Spleen (tissue), 7 donors: ENCODE results near the gene TP53BP1.

ENCODE experiments used
- CTCF ChIP-seq, 11 experiments: fragments of 200-600 bp in 7 of 11; fragments of 450-650 bp in 4 of 11; sonication (generic) in 4 of 11; IDR thresholded peaks in 8 of 11; conservative IDR thresholded peaks in 3 of 11; 1 replicate in 7 of 11; 2 replicates in 4 of 11; pipeline versions ENCODE4 v1.4.0 to v1.8.0; 2016 to 2021; ENCODE audit warnings: antibody characterized with exemption in 11 of 11, inconsistent platforms in 4 of 11, mild to moderate bottlenecking in 1 of 11
- POLR2A ChIP-seq, 3 donors: fragments of 450-650 bp; IDR thresholded peaks; one replicate each; pipeline ENCODE4 v1.5.1; 2017; ENCODE audit warnings: antibody characterized with exemption in 3 of 3, mild to moderate bottlenecking in 1 of 3
- donor health status: DM: no; HTN: no; CAD: no; lungs with moderate emphysema.
- donor health status: DM: no; HTN: no; CAD: no.
- donor health status: DM: no; HTN: no; CAD: no.

- TF ChIP-seq POLR2A (IDR thresholded peaks at IDR 0.05) (no peak), CTCF (IDR thresholded peaks at IDR 0.05 in 8 of 11, conservative IDR thresholded peaks at IDR 0.05 in 3 of 11) (no peak)
These were observed 28.5 kb upstream of the TP53BP1 start for GRCh38 chr15:43521419-43521818.
